Activated CD8-positive, alpha-beta T cell treated with anti-CD3 and anti-CD28 coated beads, Interleukin-2, amount 10 ng/mL, durations not matched to agents 7 days and 5 days (primary cell): Measurements from ENCODE around the gene SPANXA2. TPM values are rescaled to one million over a fixed set of nuclear protein-coding genes. Genes with fewer than 3 reads are reported as not detected.
"Not testable (repeated sequence)": the region's sequence is repeated elsewhere in the genome, so short reads cannot be mapped to it uniquely, and the experiment has no call there.

Experiments used
- ATAC-seq: fragments of 150-1000 bp; cut with Tn5 transposase; one replicate; pipeline ENCODE4 v1.10.0; 2021; ENCODE audit warnings: moderate library complexity
- CTCF ChIA-PET: fragments of 350-600 bp; sonication (Branson Sonifier 250); formaldehyde crosslinking; loops from one replicate; lab custom pipeline; 2021; ENCODE audit warnings: antibody characterized with exemption; lab: Charles Lee
- POLR2A ChIA-PET: fragments of 350-600 bp; sonication (Branson Sonifier 250); formaldehyde crosslinking; loops from one replicate; lab custom pipeline; 2021; ENCODE audit warnings: antibody characterized with exemption; lab: Charles Lee
- DNase-seq: peaks from one replicate; pipeline ENCODE4 v3.0.0-alpha.2; 2020
- H3K27ac Mint-ChIP-seq: one replicate; pipeline ENCODE4 v1.8.0; 2021; ENCODE audit warnings: mild to moderate bottlenecking, mixed read lengths
- H3K27me3 Mint-ChIP-seq: one replicate; pipeline ENCODE4 v1.8.0; 2021; ENCODE audit warnings: low read depth, mixed read lengths
- H3K36me3 Mint-ChIP-seq: one replicate; pipeline ENCODE4 v1.8.0; 2021; ENCODE audit warnings: low read depth, mixed read lengths
- H3K4me1 Mint-ChIP-seq: one replicate; pipeline ENCODE4 v1.8.0; 2021; ENCODE audit warnings: low read depth, mixed read lengths
- H3K4me3 Mint-ChIP-seq: one replicate; pipeline ENCODE4 v1.8.0; 2021; ENCODE audit warnings: mild to moderate bottlenecking, mixed read lengths
- H3K9me3 Mint-ChIP-seq: one replicate; pipeline ENCODE4 v1.8.0; 2022; ENCODE audit warnings: mixed read lengths; ENCODE audit not compliant: insufficient read depth
- total RNA-seq, 2 experiments: library from RNA; stranded (reverse); gene quantifications; one replicate each; pipeline ENCODE4 v1.2.3, GENCODE V29; 2021

Gene SPANXA2, protein sequence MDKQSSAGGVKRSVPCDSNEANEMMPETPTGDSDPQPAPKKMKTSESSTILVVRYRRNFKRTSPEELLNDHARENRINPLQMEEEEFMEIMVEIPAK
- total RNA-seq: not detected

DNA sequence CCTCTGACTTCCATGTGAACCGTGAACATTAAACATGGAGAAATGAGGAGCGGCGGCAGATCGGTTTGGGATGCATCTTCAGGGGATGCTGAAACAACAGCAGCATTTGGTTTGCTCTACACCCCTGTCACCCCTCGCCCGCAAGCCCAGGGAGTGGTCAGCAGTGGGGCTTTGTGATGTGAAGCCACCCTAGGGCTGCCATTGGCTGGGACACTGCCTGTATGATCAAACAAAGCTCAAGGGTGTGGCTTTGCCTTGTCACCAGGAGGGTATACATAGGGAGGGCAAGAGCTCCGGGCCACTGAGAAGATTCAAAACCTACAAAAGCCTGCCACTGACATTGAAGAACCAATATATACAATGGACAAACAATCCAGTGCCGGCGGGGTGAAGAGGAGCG is at the start of gene SPANXA2:
Gene SPANXA2 (plus strand): TSS at position 301 of the 400 bp plus-strand sequence. CDS start 60 bp downstream, at position 361.
- POLR2A ChIA-PET, CTCF ChIA-PET, H3K36me3 Mint-ChIP-seq, DNase-seq, H3K27ac Mint-ChIP-seq, H3K27me3 Mint-ChIP-seq, H3K4me1 Mint-ChIP-seq, H3K9me3 Mint-ChIP-seq, ATAC-seq, H3K4me3 Mint-ChIP-seq: not testable (repeated sequence)

- ATAC-seq, DNase-seq, H3K4me1 Mint-ChIP-seq, H3K4me3 Mint-ChIP-seq, H3K36me3 Mint-ChIP-seq, H3K27ac Mint-ChIP-seq, H3K9me3 Mint-ChIP-seq, POLR2A ChIA-PET, CTCF ChIA-PET, H3K27me3 Mint-ChIP-seq: not testable (repeated sequence)
These were observed 47.0 kb upstream of the SPANXA2 start for GRCh38 chrX:141542551-141542950.

DNA sequence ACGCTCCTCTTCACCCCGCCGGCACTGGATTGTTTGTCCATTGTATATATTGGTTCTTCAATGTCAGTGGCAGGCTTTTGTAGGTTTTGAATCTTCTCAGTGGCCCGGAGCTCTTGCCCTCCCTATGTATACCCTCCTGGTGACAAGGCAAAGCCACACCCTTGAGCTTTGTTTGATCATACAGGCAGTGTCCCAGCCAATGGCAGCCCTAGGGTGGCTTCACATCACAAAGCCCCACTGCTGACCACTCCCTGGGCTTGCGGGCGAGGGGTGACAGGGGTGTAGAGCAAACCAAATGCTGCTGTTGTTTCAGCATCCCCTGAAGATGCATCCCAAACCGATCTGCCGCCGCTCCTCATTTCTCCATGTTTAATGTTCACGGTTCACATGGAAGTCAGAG is 4.9 kb upstream of the SPANXA2 start, which contains the start of gene SPANXA1:
Gene SPANXA1 (minus strand): TSS at position 101 of the 400 bp plus-strand sequence. CDS start 60 bp downstream, at position 41.
- DNase-seq, POLR2A ChIA-PET, H3K27ac Mint-ChIP-seq, H3K36me3 Mint-ChIP-seq, H3K4me1 Mint-ChIP-seq, H3K9me3 Mint-ChIP-seq, H3K27me3 Mint-ChIP-seq, H3K4me3 Mint-ChIP-seq, ATAC-seq, CTCF ChIA-PET: not testable (repeated sequence)

- Mint-ChIP-seq H3K4me1 (no peaks in the 10 kb centered on the region), H3K4me3 (no peak overlapping the region), H3K27me3 (no peaks in the 10 kb centered on the region), H3K36me3 (no peaks in the 10 kb centered on the region), H3K27ac (no peak overlapping the region), H3K9me3 (peaks cover 8% of the 10 kb centered on the region)
- DNase-seq (no peak), ATAC-seq (no peak)
- CTCF ChIA-PET: no interaction called here
- POLR2A ChIA-PET: no interaction called here
These were observed 19.6 kb downstream of the SPANXA2 start for GRCh38 chrX:141609111-141609510.

- no peak overlapping the region for H3K4me3 Mint-ChIP-seq
- ATAC-seq (no peak), DNase-seq (no peak)
- ChIA-PET CTCF (no interaction called here), POLR2A (no interaction called here)
- H3K27me3 Mint-ChIP-seq: no peaks in the 10 kb centered on the region
- no peaks in the 10 kb centered on the region for H3K36me3 Mint-ChIP-seq
- H3K4me1 Mint-ChIP-seq: no peaks in the 10 kb centered on the region
- H3K9me3 Mint-ChIP-seq: no peaks in the 10 kb centered on the region
- no peak overlapping the region for H3K27ac Mint-ChIP-seq
These were observed 29.8 kb downstream of the SPANXA2 start for GRCh38 chrX:141619336-141619735.

DNA sequence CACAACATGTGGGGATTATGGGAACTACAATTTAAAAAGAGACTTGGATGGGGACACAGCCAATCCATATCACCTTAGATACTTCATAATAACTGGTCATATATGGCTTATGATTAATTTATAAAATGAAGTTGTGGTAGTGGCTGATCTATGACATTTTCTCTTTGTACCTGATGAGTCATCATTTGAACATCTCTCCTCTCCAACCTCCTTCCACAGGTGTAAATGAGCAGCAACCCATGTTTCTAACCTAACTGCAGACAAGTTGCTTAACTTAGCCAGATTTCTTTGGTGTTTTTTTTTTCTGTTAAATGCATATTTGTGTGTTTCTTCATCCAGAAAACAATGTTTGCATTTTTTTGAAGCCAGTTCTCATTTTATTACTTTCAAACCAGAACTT is 42.6 kb downstream of the SPANXA2 start:
- CTCF ChIA-PET: no interaction called here
- no peak overlapping the region for H3K27ac Mint-ChIP-seq

DNA sequence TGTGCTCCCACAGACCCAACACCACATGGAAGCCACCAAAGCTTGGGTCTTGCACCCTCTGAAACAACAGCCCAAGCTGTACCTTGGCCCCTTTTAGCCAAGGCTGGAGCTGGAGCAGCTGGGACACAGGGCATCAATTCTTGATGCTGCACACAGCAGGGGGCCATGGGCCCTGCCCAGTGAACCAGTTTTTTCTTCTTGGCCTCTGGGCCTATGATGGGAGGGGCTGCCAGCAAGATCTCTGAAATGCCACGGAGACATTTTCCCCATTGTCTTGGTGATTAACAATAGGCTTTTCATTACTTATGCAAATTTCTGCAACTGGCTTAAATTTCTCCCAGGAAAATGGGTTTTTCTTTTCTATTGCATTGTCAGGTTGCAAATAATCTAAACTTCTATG is 49.0 kb downstream of the SPANXA2 start:
- Mint-ChIP-seq H3K27me3 (no peaks in the 10 kb centered on the region), H3K36me3 (no peaks in the 10 kb centered on the region), H3K4me1 (no peaks in the 10 kb centered on the region), H3K27ac (no peak overlapping the region), H3K4me3 (no peak overlapping the region), H3K9me3 (no peaks in the 10 kb centered on the region)
- DNase-seq (no peak), ATAC-seq (no peak)
- ChIA-PET POLR2A (no interaction called here), CTCF (no interaction called here)

More for the DNA sequence above, 42.6 kb downstream of the SPANXA2 start:
- Mint-ChIP-seq H3K36me3 (no peaks in the 10 kb centered on the region), H3K4me1 (no peaks in the 10 kb centered on the region), H3K27me3 (no peaks in the 10 kb centered on the region), H3K9me3 (no peaks in the 10 kb centered on the region), H3K4me3 (no peak overlapping the region)
- DNase-seq (no peak), ATAC-seq (no peak)
- POLR2A ChIA-PET: no interaction called here

Other genes starting within 250 kb of the SPANXA2 start
- not detected for gene SPANXA1, start 5.0 kb upstream of the SPANXA2 start, total RNA-seq
- gene SPANXD, start 109.0 kb downstream of the SPANXA2 start, total RNA-seq: not detected
- gene MAGEC3, start 248.6 kb downstream of the SPANXA2 start, total RNA-seq: not detected